HepG2 (cell line): ENCODE measurements around the gene TEC.

Experiments used
- CCAR2 ChIP-seq: fragments of 200-400 bp; formaldehyde crosslinking; optimal IDR thresholded peaks from 2 replicates; pipeline ENCODE3; 2018; ENCODE audit warnings: low read depth, mild to moderate bottlenecking, low read length, moderate library complexity
- CTCF ChIP-seq: sonication (generic); formaldehyde crosslinking; IDR thresholded peaks from 2 replicates; pipeline ENCODE4 v1.5.0; 2020; ENCODE audit warnings: mild to moderate bottlenecking, missing genetic modification reagents, moderate library complexity
- HOMEZ ChIP-seq: IDR thresholded peaks from 2 replicates; pipeline ENCODE4 v1.6.1; 2016; ENCODE audit warnings: low read depth
- MLXIP ChIP-seq: sonication (generic); formaldehyde crosslinking; IDR thresholded peaks from 2 replicates; pipeline ENCODE4 v1.9.0; 2021; ENCODE audit warnings: missing genetic modification reagents, borderline replicate concordance
- MYC ChIP-seq: sonication (generic); formaldehyde crosslinking; IDR thresholded peaks from 2 replicates; pipeline ENCODE4 v1.9.0; 2021; ENCODE audit warnings: missing genetic modification reagents, borderline replicate concordance
- NPAS2 ChIP-seq: sonication (generic); formaldehyde crosslinking; IDR thresholded peaks from 2 replicates; pipeline ENCODE4 v1.8.0; 2022; ENCODE audit warnings: mild to moderate bottlenecking, missing genetic modification reagents, borderline replicate concordance
- POLR2AphosphoS2 ChIP-seq: IDR thresholded peaks from 2 replicates; pipeline ENCODE4 v1.6.1; 2011; ENCODE audit warnings: low read depth, low read length, improper control_type of control experiment
- REST ChIP-seq, 2 experiments: IDR thresholded peaks; 2 replicates each; pipeline ENCODE4 v1.6.1; 2011 to 2012; ENCODE audit warnings: low read length in 2 of 2, borderline replicate concordance in 1 of 2, low read depth in 1 of 2, mild to moderate bottlenecking in 1 of 2, moderate library complexity in 1 of 2
- TAF1 ChIP-seq: sonication (generic); formaldehyde crosslinking; IDR thresholded peaks from 2 replicates; pipeline ENCODE4 v1.4.0; 2020; ENCODE audit warnings: missing genetic modification reagents
- ZNF558 ChIP-seq: sonication (generic); formaldehyde crosslinking; IDR thresholded peaks from 2 replicates; pipeline ENCODE4 v1.9.0; 2022; ENCODE audit warnings: mild to moderate bottlenecking, missing genetic modification reagents, borderline replicate concordance

- TF ChIP-seq CTCF, result no peak
- no peak for TF ChIP-seq POLR2AphosphoS2
- TF ChIP-seq REST (IDR thresholded peaks at IDR 0.05; ENCODE audit: borderline replicate concordance in 1 of 2, low read depth in 1 of 2, low read length in 2 of 2), result no peak
- TF ChIP-seq NPAS2 (CRISPR knock-in tag), result no peak
- no peak for TF ChIP-seq MYC (CRISPR knock-in tag)
- TF ChIP-seq ZNF558 (CRISPR knock-in tag), result no peak
- TF ChIP-seq TAF1 (CRISPR knock-in tag), result no peak
- no peak for TF ChIP-seq MLXIP (CRISPR knock-in tag)
- TF ChIP-seq CCAR2, result no peak
- TF ChIP-seq HOMEZ, result no peak
Observed at GRCh38 chr4:48157271-48157670, 112.4 kb downstream of the TEC start.
